Hippocampal formation (tissue), 2 donors: Measurements from ENCODE around the gene PLXNA4.
"Not testable (repeated sequence)": the region's sequence is repeated elsewhere in the genome, so short reads cannot be mapped to it uniquely, and the experiment has no call there.

Source experiments
- DNase-seq, 2 donors: peaks; one replicate each; lab custom pipeline; 2025; lab: John Stamatoyannopoulos, UW

The PLXNA4 gene, protein sequence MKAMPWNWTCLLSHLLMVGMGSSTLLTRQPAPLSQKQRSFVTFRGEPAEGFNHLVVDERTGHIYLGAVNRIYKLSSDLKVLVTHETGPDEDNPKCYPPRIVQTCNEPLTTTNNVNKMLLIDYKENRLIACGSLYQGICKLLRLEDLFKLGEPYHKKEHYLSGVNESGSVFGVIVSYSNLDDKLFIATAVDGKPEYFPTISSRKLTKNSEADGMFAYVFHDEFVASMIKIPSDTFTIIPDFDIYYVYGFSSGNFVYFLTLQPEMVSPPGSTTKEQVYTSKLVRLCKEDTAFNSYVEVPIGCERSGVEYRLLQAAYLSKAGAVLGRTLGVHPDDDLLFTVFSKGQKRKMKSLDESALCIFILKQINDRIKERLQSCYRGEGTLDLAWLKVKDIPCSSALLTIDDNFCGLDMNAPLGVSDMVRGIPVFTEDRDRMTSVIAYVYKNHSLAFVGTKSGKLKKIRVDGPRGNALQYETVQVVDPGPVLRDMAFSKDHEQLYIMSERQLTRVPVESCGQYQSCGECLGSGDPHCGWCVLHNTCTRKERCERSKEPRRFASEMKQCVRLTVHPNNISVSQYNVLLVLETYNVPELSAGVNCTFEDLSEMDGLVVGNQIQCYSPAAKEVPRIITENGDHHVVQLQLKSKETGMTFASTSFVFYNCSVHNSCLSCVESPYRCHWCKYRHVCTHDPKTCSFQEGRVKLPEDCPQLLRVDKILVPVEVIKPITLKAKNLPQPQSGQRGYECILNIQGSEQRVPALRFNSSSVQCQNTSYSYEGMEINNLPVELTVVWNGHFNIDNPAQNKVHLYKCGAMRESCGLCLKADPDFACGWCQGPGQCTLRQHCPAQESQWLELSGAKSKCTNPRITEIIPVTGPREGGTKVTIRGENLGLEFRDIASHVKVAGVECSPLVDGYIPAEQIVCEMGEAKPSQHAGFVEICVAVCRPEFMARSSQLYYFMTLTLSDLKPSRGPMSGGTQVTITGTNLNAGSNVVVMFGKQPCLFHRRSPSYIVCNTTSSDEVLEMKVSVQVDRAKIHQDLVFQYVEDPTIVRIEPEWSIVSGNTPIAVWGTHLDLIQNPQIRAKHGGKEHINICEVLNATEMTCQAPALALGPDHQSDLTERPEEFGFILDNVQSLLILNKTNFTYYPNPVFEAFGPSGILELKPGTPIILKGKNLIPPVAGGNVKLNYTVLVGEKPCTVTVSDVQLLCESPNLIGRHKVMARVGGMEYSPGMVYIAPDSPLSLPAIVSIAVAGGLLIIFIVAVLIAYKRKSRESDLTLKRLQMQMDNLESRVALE (N-terminal part only)

DNA sequence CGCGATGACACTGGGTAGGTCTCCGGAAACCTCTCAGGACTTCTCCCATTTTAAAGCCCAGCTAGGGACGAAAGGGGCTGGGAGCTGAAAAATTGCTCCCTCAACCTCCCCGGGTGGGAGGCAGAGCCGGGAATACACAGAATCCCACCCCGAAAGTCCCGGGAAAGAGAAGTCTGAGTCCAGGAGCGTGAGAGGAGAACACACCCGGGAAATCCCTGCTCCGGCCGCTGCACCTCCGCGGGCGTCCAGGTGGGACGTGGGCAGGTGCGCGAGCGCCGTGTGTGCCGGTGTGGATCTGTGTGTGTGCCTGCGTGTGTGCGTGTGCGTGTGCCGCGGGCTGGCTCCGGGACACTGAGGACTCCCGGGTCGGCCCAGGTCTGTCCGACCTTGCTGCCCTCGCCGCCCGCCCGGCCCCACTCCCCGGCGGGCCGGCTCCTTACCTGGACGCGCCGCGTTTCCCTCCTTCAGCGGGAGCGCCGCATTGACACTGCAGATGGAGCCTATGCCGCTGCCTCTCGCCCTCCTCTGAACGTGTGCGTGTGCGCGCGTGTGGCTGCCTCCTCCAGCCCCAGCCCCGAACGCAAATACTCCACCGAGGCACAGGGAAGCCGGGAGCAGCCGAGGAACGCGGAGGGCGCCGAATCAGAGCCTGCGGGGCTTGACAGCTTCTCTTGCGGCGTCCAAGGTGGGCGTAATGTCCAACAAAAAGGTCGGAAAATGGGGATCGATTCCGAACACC is at the start of gene PLXNA4:
PLXNA4 (minus strand) TSS at position 489 of the 739 bp plus-strand sequence. CDS start 67,777 bp downstream, outside the sequence.
- no peak for DNase-seq

DNA sequence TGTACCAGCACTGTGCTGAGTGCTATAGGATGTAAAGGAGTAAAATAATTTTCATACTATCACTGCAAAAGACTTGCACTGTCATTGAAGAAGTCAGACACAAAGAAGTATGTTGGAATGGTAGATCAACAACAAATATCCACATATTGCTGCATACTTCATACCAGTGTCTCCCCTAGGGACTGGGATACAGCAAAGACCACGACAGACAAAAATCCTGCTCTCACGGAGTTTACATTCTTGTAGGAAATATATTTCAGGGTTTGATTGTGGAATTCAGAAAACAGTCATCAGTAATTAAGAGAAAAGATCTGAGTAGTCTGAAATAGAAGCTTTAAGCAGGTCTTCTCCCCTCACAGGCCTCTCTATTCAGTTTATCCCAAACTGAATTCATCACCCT is 49.4 kb upstream of the PLXNA4 start:
- DNase-seq = no peak

DNA sequence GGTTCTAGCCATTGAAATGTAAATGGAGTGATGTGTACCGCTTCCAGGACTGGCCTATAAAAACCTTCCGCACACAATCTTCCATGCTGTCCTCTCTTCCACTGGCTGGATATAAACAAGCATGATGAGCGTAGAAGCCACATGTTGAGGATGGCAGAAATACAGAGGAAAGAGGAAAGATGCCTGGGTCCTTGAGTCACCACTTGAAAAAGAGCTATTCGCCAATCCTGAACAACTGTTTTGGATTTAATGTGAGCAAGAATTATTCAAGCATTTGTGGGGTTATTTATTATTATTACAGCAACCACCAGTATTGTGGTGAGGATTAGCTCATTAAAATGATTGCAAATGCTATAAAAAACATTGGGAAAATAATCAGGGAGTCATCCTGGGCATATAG is 45.8 kb upstream of the PLXNA4 start:
- DNase-seq = no peak

DNA sequence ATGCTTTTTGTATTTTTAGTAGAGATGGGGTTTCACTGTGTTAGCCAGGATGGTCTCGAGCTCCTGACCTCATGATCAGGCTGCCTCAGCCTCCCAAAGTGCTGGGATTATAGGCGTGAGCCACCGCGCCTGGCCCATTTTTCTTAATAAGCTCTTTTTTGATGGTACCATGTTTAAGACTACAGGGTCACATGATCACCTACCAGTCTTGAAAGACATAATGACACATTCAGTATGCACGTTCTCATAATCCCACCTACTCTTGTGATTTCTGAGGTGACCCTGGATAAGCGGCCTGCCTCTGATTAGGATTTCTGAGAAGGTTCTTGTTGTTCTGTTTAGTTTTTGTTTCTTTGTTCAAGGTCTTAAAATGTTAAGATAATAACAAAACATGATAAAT is 43.7 kb upstream of the PLXNA4 start:
- DNase-seq = no peak

DNA sequence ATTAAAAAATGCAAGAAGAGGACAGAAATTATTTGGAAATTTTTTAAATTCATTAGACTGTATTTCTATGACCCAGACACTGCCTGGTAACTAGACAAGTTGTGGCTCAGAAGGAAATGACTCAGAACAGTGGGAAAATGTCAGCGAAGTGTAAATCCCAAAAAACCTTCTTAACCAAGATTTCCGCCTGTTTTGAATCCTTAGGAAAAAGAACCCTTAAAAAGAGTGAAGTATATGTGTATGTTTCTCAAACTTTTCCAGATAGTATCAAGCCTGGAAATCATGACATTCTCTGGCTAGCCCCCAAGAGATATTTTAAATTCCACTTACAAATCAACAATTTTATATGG is 42.7 kb upstream of the PLXNA4 start:
- no peak for DNase-seq

DNA sequence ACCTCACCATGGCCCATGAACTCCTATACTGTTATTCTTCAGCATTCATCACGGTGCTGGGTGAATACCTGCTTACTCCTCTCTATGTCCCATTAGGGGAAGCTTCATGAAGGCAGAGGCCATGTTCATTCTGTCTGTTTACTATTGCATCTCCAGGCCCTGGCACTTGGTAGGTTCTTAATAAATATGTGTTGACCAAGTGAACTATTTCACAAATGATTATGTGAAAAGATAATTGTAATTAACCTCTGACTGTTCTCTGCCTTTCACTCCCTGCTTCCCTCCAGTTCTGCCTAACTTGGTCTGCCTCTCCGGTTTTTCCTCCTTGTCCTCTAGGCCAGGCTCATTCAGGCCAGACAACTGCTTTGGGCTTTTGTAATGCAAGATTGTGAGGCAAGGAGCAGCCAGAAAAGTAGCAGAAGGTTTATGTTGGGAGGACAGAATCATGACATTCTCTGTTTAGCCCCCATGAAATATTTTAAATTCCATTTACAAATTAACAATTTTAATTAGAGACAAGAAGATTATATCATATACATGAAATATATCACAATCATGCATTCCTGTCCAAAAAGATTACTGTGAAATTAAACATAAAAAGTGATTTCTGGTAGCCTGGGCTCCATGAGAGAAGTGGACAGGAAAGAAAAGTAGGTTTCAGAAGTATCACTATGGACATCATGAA is 42.1 kb upstream of the PLXNA4 start:
- DNase-seq = no peak

DNA sequence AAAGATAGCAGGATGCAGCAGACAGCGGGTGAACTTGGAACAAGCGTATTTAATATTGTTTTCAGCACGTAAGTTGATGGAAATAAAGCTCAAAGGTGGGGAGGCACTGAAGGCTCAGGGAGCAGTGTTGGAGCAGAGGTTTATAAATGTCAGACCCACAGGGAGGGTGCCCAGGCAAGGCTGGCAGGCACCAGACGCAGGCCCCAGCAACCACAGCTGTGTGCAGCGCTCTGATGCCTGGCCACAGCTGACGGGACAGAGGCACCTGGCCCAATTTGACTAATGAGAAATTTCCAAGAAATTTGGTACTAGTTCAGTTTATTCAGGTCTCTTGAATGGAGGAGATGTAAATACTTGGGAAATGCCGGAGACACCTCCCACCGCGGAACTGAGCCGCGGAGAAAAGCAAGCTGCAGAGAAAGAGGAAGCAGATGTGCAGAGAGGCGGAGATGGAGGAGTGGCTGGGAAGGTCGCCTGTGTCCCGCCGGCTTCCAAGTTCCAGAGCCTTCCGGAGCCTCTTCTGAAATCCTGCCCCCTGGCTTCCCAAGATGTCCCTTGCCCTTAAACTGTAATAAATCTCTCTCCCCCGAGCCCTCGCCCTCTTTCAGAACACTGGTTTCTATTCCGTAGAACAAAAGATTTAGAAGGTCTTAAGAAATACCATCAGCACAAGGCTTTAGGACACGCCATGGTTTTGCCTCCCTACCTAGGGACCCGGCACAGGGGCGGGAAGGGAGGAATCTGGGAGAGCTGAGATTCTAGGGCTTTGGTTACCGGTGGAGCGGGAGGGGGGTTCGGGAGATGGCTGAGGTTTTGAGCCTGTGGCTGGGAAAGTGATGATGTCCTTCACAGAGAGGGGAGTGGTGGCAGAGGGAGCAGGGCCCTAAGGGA is 38.4 kb upstream of the PLXNA4 start:
- DNase-seq = peak in 1 of 2 donors; percentile 8

DNA sequence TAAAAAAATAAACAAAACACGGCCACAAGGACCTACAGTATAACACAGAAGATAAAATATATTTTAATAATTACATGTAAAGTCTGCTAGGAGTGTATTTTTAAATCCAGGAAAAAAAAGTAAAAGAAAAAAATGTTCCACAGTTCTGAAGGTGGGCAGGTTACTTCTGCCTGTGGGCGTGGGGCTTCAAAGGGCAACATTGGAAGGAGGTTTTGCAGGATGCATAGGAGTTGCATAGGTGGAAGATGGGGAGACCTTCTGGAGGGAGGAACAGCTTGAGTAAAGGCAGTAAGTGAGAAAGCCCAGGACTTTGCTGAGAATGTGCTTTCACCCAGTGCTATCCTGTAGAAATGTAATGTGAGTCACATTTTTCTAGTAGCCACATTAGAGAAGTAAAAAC is 37.5 kb upstream of the PLXNA4 start:
- no peak for DNase-seq

DNA sequence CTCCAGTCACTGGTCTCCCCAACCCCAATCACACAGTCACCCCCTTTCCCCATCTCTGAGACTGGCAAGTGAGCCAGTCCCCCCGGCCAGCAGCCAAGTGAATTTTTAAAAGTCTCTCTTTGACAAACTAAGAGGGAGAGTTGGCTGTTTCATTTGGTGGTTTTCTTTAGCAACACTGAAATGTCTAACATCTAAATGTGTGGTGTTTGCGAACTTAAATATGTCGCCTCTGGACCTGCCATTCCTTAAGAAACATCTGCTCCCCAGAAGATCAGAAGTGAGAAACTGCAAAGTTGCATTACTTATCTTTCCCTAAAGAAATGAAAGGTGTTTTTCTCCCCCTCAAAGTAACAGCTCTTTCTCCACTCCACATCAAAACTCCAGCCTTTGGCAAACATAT is 34.7 kb upstream of the PLXNA4 start:
- DNase-seq = no peak

DNA sequence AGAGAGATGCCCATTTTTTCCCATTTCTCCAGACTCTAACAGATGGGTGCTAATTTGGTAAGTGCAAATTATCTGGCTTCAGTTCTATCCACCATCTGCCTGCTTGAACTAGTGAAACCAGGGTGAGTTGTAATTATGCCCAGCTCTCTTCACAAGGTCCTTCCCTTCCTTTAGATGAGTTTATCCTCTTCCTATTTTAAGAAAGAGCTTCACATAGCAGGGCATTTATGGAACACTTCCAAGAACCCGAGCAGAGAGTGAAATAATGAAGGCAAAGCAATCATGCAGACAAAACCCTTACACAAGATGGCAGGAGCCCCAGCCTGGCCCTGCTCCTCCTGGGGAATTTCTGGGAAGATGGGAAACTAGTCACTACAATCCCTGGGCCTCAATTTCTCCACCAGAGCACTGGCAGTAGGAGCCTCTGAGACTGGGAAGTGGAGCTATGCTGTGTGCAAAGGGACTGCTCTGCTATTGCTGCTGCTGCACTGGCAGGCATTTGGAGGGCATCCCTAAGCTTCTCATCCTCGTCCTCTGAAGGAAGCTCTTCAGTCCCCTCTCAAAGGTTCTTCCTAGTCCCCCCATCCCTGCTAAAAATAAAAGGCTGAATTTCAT is 33.7 kb upstream of the PLXNA4 start:
- DNase-seq = no peak

DNA sequence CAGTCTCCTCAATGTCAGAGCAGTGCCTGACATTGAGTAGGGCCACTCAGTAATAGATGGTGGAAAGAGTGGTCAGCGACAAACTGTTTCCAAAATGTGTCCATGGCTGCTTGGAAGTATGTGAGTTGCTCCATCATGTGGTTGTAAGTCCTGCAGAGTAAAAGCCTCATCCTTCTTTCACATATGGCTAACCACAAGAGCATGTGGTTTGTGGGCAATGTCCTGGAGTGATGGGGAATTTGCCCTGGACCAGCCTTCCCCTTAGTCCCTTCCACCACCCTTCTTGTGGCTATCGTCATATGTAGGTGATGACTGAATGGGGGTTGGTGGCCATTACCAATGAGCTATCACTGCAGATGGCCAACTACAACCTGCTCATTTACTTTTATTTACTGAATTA is 33.0 kb upstream of the PLXNA4 start:
- no peak for DNase-seq

DNA sequence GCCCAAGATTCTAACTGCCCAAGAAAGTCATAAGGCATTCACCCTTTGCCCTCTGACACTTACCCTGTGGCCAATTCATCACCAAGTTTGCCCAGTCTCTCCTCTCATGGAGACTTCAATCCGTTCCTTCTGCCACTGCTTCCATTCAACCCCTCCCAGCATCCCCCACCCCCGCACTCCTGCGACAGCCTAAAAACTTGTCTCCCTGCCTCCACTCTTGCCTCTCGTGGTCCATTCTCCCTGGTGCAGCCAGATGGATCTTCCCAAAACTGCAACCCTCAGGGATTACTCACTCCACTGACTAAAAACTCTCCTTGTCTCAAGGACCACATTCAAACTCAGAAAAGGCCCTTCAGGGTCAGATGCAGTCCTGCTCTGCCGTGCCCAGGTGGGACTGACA is 32.3 kb upstream of the PLXNA4 start:
- DNase-seq = no peak

DNA sequence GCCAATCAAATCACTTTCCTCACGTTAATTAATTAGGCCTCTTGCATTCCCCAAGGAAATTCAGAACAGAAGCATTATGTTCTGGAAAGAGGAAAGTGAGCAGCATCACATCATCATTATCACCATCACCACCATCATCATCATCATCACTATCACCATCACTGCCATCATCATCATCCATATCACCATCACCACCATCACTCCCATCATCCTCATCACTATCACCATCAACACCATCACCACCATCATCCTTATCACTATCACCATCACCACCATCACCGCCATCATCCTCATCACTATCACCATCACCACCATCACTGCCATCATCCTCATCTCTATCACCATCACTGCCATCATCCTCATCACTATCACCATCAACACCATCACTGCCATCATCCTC is 31.4 kb upstream of the PLXNA4 start:
- DNase-seq = no peak

DNA sequence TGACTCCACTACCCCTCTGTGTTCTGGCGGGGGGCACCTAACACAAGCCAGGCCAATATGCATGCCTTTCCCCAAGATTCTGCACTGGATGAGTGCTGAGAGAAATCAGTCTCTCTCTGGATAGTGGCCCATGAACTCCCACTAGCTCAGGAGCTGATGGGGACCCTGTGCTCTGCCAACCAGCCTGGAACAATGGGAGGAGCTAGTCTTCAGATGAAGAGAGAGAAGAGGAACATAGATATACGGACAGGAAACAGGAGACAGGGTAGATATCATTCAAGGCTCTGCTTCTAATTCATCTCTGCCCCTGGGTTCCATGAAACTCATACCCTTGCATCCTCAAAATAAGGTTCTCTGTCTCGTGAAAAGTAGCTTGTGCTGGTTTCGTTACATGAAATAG is 27.9 kb upstream of the PLXNA4 start:
- no peak for DNase-seq

DNA sequence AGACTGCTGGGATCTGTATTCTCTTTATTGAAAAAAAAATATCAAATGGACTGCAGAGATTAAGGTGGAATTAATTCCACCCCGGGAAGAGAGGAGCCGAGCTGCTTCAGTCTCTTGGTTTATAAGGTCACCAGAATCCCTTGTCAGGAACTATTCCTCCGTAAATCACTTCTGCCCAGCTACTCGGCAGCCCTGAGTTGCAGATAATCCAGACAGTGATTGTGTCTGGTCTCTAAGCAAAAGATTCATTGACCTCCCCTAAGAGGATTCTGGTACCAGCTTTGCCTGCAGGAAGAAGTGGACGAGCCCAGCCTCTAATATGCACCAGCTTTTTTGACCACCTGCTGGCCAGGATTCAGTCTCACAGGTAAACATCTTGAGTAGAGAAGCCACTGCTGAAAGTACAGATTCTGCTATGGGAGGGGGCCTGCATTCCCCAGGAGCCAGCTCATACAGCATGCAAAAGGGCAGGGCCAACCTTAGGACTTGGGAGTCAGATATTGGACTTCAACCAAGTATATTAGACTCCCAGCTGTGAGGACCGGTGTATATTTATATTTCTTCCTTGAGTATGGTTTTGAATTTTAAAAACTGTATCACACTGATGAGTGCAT is 27.1 kb upstream of the PLXNA4 start:
- no peak for DNase-seq

DNA sequence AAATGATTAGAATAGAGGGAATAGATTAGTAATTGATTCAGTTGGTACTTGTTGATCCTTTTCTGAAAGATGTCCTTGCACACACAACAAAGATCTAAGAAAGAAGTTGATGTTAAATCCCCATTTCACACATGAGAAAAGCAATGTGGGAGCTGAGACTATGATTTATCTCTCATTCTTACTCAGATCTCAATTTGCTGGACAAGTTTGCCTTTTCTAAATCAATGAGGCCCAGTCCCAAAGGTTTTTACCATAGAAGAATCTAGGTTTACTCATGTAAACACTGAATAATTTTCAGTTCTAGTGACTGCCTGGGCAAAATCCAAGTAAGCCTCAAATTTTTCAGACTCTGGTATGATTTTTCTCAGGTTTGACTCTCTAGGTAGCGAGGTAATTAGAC is 25.5 kb upstream of the PLXNA4 start:
- no peak for DNase-seq

DNA sequence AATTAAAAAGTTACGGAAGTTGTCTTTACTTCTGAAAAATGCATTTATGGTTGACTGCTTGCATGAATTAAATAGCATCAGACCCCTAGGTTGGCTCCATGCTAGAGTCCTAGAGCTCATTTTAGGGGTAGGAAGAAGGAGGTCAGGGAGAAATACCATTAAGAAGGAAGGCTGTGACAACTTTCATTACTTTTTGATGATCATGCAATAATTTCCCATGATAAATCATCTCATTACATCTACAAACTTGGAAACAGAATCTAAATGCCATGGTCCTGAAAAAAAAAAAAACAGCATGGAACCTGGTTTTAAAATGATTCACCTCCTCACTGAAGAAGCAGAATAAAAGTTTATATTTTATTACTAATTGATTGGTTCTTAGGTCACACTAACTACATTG is 20.3 kb upstream of the PLXNA4 start:
- DNase-seq = no peak

DNA sequence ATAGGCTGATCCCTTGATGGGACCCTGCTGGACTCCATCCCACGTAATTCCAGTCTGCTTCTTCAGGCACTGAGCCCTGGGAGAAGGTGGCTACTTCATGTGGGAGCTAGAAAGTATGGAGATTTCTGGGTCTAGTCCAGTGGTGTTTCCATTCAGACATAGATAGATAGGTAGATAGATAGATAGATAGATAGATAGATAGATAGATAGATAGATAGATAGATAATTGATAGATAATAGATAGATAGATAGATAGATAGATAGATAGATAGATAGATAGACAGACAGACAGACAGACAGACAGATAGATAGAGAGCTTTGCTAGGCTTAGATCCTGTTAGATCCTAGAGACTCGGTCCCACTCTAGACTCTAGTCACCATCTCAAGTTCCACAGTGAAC is 18.5 kb upstream of the PLXNA4 start:
- not testable (repeated sequence) for DNase-seq

DNA sequence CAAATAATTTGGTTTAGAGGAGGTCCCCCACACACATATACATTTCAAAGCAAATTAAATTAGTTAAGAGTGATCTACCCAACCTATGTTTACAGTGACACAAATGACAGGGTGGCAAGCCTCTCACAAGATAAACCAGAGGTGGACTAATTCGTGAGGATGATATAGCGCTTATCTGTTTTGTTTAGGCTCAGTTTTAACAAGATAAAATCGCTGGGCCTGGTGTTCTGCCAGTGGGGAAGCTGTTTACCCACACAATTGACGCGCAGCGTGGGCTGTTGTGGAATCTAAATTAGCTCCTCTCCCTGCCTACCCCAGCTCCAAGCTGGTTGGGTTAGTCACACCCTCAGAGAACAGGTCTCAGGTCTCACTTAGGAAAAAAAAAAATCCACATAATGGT is 16.7 kb upstream of the PLXNA4 start:
- no peak for DNase-seq
